GM10248 (cell line): ENCODE data around the gene ANK3.
"Not testable (repeated sequence)": the region's sequence is repeated elsewhere in the genome, so short reads cannot be mapped to it uniquely, and the experiment has no call there.

ENCODE experiments used
- CTCF ChIA-PET: fragments of 300-600 bp; sonication (Branson Sonifier 250); formaldehyde crosslinking; extraction: SDS; loops from one replicate; lab custom pipeline; 2021; ENCODE audit warnings: antibody characterized with exemption; lab: Yijun Ruan, JAX
- POLR2A ChIA-PET: fragments of 350-650 bp; sonication (Branson Sonifier 250); formaldehyde crosslinking; extraction: SDS; loops from one replicate; lab custom pipeline; 2020; ENCODE audit warnings: antibody characterized with exemption; lab: Yijun Ruan, JAX
- DNase-seq: peaks from one replicate; pipeline ENCODE4 v3.0.0; 2012; ENCODE audit errors: extremely low spot score
- CTCF ChIP-seq: IDR thresholded peaks from 2 replicates; pipeline ENCODE4 v1.5.1; 2012; ENCODE audit warnings: mild to moderate bottlenecking, low read depth; ENCODE audit errors: extremely low read depth, missing control alignments, control extremely low read depth

The ANK3 gene

GRCh38 chr10:60298408-60299389, 91.0 kb downstream of the ANK3 start:
- no peak for DNase-seq
- TF ChIP-seq CTCF = no peak
- ChIA-PET CTCF (no interaction called here), POLR2A (no interaction called here)

GRCh38 chr10:60296073-60296472, 93.6 kb downstream of the ANK3 start:
- TF ChIP-seq CTCF = no peak
- DNase-seq = no peak
- CTCF ChIA-PET = interaction anchor here (1.1 kb wide), 1 partner anchor 13 kb away, joined by 3 read pairs; no protein-coding TSS in a partner anchor
- POLR2A ChIA-PET = no interaction called here

- ChIA-PET POLR2A (no interaction called here), CTCF (interaction anchor here (1.4 to 2.2 kb wide), 2 partner anchors 11 to 17 kb away, joined by 3 to 6 read pairs; no protein-coding TSS in a partner anchor)
- no peak for DNase-seq
- no peak for TF ChIP-seq CTCF
Measured at GRCh38 chr10:60295028-60295937, 94.4 kb downstream of the ANK3 start.

- POLR2A ChIA-PET = no interaction called here
- CTCF ChIA-PET = interaction anchor here (1.2 to 2.2 kb wide), 3 partner anchors 9 to 15 kb away, joined by 3 to 6 read pairs (median 3); no protein-coding TSS in a partner anchor
- DNase-seq = no peak
- no peak for TF ChIP-seq CTCF
Measured at GRCh38 chr10:60293581-60294175, 96.0 kb downstream of the ANK3 start.

GRCh38 chr10:60292998-60293397, 96.7 kb downstream of the ANK3 start:
- POLR2A ChIA-PET = no interaction called here
- CTCF ChIA-PET = interaction anchor here (2.2 kb wide), 1 partner anchor 14 kb away, joined by 6 read pairs; no protein-coding TSS in a partner anchor
- DNase-seq = no peak
- no peak for TF ChIP-seq CTCF

GRCh38 chr10:60292536-60292935, 97.1 kb downstream of the ANK3 start:
- POLR2A ChIA-PET, CTCF ChIA-PET, DNase-seq: not testable (repeated sequence)
